A673 (cell line): ENCODE data around the gene ELF3. TPM values are rescaled to one million over a fixed set of nuclear protein-coding genes. Genes with fewer than 3 reads are reported as not detected.

Experiments
- BruUV-seq: library from RNA; stranded (reverse); fragments of 400-500 nt; replicated peaks from 2 replicates; lab custom pipeline; 2021; lab: Mats Ljungman, UMichigan
- CTCF ChIA-PET: fragments of 300-600 bp; sonication (Branson Sonifier 250); formaldehyde crosslinking; loops from one replicate; lab custom pipeline; 2022; ENCODE audit warnings: antibody characterized with exemption; lab: Charles Lee
- POLR2A ChIA-PET: fragments of 300-600 bp; sonication (Branson Sonifier 250); formaldehyde crosslinking; loops from one replicate; lab custom pipeline; 2022; ENCODE audit warnings: antibody characterized with exemption; ENCODE audit not compliant: low non-redundant PET; lab: Charles Lee
- DNase-seq: peaks from one replicate; pipeline ENCODE4 v3.0.0-alpha.2; 2015; ENCODE audit warnings: low spot score
- H3K27ac ChIP-seq: fragments of 200-600 bp; sonication (generic); 2 replicates; pipeline ENCODE4 v1.5.1; 2016; ENCODE audit warnings: mixed run types, low read depth, mild to moderate bottlenecking, mixed read lengths, antibody characterized with exemption, low read length; ENCODE audit not compliant: poor library complexity, severe bottlenecking
- H3K27me3 ChIP-seq: fragments of 200-600 bp; sonication (generic); replicated peaks from 2 replicates; pipeline ENCODE4 v1.6.1; 2017; ENCODE audit warnings: mixed run types, low read depth, mild to moderate bottlenecking, mixed read lengths, antibody characterized with exemption, low read length; ENCODE audit not compliant: insufficient read depth, poor library complexity
- H3K36me3 ChIP-seq: fragments of 200-600 bp; sonication (generic); 2 replicates; pipeline ENCODE4 v1.6.1; 2016; ENCODE audit warnings: mixed run types, mild to moderate bottlenecking, mixed read lengths, antibody characterized with exemption, low read length; ENCODE audit not compliant: insufficient read depth, poor library complexity, severe bottlenecking
- H3K4me1 ChIP-seq: fragments of 200-600 bp; sonication (generic); 2 replicates; pipeline ENCODE4 v1.6.1; 2017; ENCODE audit warnings: mixed run types, mild to moderate bottlenecking, mixed read lengths, antibody characterized with exemption, low read length; ENCODE audit not compliant: insufficient read depth, poor library complexity, severe bottlenecking
- H3K4me3 ChIP-seq: fragments of 200-600 bp; sonication (generic); 2 replicates; pipeline ENCODE4 v1.5.1; 2016; ENCODE audit warnings: low read depth, mixed run types, mild to moderate bottlenecking, mixed read lengths, low read length; ENCODE audit not compliant: poor library complexity, severe bottlenecking
- H3K9me3 ChIP-seq: fragments of 200-600 bp; sonication (generic); 2 replicates; pipeline ENCODE4 v1.6.1; 2016; ENCODE audit warnings: mixed run types, low read depth, mild to moderate bottlenecking, mixed read lengths, antibody characterized with exemption, low read length; ENCODE audit not compliant: poor library complexity, severe bottlenecking
- EZH2 ChIP-seq: fragments of 200-600 bp; sonication (generic); IDR thresholded peaks from 2 replicates; pipeline ENCODE4 v1.6.1; 2017; ENCODE audit warnings: borderline replicate concordance, low read depth, mild to moderate bottlenecking, mixed read lengths, antibody characterized with exemption, low read length; ENCODE audit not compliant: poor library complexity, severe bottlenecking
- intact Hi-C: fragments of 100-400 bp; cut with micrococcal nuclease; formaldehyde crosslinking; loops from one replicate; pipeline ENCODE4 v1.10.0; 2022; ENCODE audit not compliant: unreplicated experiment
- total RNA-seq: library from RNA; stranded (reverse); gene quantifications from 2 replicates; pipeline ENCODE4 v1.2.3, GENCODE V29; 2021
- TF ChIP-seq, protein P1 (sequence below): fragments of 300-800, 200-600 bp; sonication (generic); conservative IDR thresholded peaks from 2 replicates; pipeline ENCODE4 v1.5.1; 2017; ENCODE audit warnings: low read depth, mild to moderate bottlenecking, antibody characterized with exemption, low read length, moderate library complexity, mixed read lengths

Gene ELF3
- total RNA-seq, 1 experiment from 2014 or later, result 0.56 TPM

DNA sequence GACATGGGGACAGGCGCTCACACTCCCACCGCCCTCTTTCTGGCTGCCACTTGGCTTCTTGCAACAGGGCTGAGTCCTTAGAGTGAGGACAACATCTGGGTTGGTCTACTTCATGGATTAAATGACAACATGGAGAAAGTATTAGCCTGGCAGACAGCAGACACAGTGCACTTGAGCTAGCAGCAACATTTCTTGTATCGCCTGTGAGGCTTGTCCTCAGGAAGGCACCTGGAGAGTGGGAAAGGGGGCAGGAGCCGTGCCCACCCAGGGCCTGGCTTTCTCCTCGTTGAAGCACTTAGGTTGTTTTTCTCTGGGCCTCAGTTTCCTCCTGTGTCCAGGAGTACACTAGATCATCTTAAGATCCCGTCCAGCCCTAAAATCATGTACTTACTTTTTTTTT is 3.7 kb downstream of the ELF3 start:
- ChIA-PET CTCF (no interaction called here), POLR2A (no interaction called here)
- intact Hi-C loops, result no loop called here
- H3K36me3 ChIP-seq, result no peaks in the 10 kb centered on the region
- DNase-seq, result no peak
- no peak overlapping the region for H3K4me3 ChIP-seq
- no peaks in the 10 kb centered on the region for H3K4me1 ChIP-seq
- TF ChIP-seq, protein P1, sequence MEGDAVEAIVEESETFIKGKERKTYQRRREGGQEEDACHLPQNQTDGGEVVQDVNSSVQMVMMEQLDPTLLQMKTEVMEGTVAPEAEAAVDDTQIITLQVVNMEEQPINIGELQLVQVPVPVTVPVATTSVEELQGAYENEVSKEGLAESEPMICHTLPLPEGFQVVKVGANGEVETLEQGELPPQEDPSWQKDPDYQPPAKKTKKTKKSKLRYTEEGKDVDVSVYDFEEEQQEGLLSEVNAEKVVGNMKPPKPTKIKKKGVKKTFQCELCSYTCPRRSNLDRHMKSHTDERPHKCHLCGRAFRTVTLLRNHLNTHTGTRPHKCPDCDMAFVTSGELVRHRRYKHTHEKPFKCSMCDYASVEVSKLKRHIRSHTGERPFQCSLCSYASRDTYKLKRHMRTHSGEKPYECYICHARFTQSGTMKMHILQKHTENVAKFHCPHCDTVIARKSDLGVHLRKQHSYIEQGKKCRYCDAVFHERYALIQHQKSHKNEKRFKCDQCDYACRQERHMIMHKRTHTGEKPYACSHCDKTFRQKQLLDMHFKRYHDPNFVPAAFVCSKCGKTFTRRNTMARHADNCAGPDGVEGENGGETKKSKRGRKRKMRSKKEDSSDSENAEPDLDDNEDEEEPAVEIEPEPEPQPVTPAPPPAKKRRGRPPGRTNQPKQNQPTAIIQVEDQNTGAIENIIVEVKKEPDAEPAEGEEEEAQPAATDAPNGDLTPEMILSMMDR, result no peak
- no peak for TF ChIP-seq EZH2
- H3K9me3 ChIP-seq, result no peaks in the 10 kb centered on the region
- BruUV-seq, result no TSS peak
- no peaks in the 10 kb centered on the region for H3K27me3 ChIP-seq
- H3K27ac ChIP-seq, result no peak overlapping the region

DNA sequence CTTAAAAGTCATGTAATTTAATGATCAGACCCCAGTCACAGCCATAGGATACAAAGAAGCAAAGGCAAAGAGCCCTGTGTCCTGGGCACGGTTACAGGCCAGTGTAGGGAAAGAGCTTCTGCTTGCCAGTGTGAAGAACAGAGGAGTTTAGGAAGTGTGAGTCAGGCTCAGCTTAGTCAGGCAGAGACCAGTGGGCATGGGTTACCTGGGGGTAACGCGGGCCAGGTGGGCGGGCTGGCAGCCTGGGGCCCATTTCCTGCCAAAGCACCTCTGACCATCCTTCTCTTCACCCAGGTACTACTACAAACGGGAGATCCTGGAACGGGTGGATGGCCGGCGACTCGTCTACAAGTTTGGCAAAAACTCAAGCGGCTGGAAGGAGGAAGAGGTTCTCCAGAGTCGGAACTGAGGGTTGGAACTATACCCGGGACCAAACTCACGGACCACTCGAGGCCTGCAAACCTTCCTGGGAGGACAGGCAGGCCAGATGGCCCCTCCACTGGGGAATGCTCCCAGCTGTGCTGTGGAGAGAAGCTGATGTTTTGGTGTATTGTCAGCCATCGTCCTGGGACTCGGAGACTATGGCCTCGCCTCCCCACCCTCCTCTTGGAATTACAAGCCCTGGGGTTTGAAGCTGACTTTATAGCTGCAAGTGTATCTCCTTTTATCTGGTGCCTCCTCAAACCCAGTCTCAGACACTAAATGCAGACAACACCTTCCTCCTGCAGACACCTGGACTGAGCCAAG is 4.7 kb downstream of the ELF3 start:
- no peaks in the 10 kb centered on the region for H3K9me3 ChIP-seq
- no peaks in the 10 kb centered on the region for H3K36me3 ChIP-seq
- no peak overlapping the region for H3K4me3 ChIP-seq
- ChIA-PET CTCF (no interaction called here), POLR2A (no interaction called here)
- BruUV-seq, result no TSS peak
- no peaks in the 10 kb centered on the region for H3K4me1 ChIP-seq
- TF ChIP-seq, protein P1, result no peak
- no peak for TF ChIP-seq EZH2
- no peak overlapping the region for H3K27ac ChIP-seq
- H3K27me3 ChIP-seq, result no peaks in the 10 kb centered on the region
- intact Hi-C loops, result no loop called here
- DNase-seq, result no peak

DNA sequence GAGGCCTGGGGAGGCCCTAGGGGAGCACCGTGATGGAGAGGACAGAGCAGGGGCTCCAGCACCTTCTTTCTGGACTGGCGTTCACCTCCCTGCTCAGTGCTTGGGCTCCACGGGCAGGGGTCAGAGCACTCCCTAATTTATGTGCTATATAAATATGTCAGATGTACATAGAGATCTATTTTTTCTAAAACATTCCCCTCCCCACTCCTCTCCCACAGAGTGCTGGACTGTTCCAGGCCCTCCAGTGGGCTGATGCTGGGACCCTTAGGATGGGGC is 5.2 kb downstream of the ELF3 start:
- Histone ChIP-seq H3K27ac (no peak overlapping the region), H3K36me3 (no peaks in the 10 kb centered on the region), H3K27me3 (no peaks in the 10 kb centered on the region), H3K9me3 (no peaks in the 10 kb centered on the region), H3K4me1 (no peaks in the 10 kb centered on the region), H3K4me3 (no peak overlapping the region)
- no peak for DNase-seq
- TF ChIP-seq, protein P1, result no peak
- TF ChIP-seq EZH2, result no peak
- intact Hi-C loops, result no loop called here
- ChIA-PET POLR2A (no interaction called here), CTCF (no interaction called here)
- no TSS peak for BruUV-seq
